ENCODE results near the gene FAM124A.
"Not testable (repeated sequence)": the region's sequence is repeated elsewhere in the genome, so short reads cannot be mapped to it uniquely, and the experiment has no call there.

FAM124A gene

DNA sequence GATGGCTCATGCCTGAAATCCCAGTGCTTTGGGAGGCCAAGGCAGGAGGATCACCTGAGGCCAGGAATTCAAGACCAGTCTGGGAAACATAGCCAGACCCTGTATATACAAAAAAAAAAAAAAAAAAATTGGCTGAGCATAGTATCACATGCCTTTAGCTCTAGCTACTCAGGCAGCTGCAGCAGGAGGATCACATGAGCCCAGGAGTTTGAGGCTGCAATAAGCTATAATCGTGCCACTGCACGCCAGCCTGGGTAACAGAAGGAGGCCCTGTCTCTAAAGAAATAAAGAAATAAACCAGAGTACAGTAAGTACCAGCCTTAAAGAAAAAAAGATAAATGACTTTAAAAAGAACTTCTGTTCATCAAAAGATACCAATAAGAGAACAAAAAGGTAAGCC is 52.9 kb downstream of the FAM124A start:
- no peak for DNase-seq

DNA sequence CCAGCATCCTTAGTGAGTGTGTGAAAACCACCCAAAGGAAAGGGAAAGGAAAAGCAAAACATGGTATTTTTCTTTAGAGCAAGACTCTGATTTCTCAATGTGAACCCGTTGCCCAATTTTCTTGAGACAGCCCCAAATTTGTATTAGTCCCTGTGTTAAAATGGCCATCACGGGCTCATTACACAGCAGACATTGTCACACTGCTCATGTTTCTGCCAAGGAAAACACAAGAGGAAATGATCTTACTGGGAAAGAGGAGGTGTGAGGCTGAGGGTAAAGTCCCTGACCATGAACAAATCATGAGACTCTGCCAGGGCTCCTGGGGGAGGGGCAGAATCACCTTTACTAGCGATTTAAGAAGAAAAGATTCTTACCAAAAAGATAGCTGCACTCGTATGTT is 54.4 kb downstream of the FAM124A start:
- no peak for DNase-seq

DNA sequence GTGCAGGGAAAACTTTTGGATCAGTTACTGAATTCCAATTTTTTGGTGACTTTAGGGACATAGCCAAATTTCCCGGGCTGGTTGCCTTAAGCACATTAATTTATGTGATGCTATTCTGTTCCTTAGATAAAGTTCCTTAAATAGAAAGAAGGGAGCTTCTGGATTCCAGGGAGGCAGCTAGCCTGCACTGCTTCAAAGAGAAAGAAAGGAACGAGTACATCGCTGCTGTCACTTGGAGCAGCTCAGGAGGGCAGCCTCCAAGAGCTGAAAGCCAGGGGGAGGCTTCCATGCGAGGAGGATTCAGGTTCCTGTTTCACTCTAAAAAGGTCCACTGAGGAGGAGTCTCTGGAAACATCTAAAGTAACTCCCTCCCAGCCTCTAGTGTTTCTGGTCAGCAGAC is 55.7 kb downstream of the FAM124A start:
- no peak for DNase-seq

DNA sequence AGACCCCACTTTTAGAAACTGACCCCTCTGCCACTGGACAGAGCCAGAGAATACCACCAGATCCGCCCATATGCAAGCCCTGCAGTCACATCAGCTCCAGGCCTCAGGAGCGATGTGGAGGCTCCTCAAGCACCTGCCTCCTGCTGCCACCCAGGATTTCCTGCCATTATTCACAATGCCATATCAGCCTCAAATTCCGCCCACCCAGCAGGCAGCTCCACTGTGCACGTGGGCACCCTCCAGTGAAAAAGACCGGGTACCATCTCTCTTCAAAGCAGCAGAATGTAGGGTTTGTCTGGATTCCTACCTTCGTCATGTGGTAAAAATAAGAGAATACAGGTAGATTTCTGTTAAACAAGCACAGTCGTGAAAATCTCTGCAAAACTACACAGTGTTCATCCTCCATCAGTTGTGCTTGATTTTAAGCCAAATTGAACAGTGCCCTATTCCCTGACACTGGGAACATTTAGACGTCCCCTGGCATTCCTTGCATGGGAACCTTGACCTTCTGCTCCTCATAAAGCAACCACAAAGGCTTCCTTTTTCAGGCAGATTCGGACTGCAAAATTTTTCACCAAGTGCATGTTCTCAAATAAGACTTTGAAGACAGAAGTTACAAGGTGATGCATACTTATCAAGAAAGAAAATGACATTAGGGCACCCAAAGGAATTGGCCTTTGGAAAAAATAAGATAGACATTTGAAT is 56.4 kb downstream of the FAM124A start:
- no peak for DNase-seq

DNA sequence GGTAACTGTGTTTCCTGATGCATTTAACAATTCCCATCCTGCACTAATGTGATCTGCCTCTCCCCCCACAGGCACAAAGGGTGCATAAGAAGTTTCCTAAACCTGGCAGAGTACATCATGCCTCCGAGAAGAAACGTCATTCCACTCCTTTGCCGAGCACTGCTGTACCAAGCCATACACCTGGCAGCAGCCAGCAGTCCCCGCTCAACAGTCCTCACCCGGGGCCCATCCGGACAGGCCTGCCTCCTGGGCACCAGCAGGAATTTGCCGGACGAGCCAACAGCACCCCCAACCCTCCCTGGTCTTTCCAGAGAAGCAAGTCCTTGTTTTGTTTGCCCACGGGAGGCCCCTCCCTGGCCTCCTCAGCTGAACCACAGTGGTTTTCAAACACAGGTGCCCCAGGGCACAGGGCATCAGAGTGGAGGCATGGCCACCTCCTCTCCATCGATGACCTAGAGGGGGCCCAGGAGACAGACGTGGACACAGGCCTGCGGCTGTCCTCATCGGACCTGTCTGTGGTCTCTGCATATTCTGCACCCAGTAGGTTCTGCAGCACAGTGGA is 58.3 kb downstream of the FAM124A start:
- DNase-seq: no peak

DNA sequence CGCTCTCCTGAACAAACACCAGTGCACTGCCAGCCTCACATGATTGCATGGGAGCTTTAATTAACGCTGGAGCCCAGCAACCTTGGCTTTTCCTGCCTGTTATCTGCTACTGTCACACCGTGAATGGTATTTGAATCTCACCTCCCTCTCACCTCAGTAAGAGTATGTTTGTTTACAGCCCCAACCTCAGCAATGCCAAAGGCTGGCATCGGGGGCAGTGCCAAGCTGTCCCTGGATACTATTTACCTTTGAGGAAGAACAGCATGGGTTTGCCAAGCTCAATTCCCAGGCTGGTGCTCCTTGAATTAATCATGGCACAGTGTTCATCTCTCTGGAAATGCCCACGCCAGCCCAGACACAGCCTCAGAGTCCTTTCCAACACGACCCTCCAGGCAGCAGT is 60.1 kb downstream of the FAM124A start:
- DNase-seq: no peak

DNA sequence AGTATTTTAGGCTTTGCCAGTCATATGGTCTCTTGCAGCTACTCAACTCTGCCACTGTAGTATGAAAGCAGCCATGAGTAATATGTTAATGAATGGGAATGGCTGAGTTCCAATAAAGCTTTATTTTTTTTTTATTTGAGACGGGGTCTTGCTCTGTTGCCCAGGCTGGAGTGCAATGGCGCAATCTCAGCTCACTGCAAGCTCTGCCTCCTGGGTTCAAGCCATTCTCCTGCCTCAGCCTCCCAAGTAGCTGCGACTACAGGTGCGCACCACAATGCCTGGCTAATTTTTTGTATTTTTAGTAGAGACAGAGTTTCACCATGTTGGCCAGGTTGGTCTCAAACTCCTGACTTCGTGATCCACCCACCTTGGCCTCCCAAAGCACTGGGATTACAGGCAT is 60.7 kb downstream of the FAM124A start:
- not testable (repeated sequence) for DNase-seq

DNA sequence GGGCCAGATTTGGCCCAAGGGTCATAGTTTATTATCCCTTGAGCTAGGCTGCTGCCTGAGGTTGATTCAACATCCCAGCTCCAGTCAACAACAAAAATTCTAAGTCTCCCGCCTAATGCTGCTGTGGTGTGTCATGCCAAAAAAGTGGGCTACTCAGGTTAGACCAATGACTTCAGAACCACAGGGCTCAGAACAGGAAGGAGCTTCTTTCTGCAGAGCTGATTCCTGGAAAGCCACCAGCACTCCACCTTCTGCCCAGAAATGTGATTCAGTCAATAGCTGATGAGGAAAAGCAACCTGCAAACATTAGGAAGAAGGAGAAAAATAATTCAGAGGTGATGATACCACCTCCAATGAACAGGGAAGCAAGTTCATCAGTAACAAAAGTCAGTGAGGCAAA is 61.2 kb downstream of the FAM124A start:
- no peak for DNase-seq

DNA sequence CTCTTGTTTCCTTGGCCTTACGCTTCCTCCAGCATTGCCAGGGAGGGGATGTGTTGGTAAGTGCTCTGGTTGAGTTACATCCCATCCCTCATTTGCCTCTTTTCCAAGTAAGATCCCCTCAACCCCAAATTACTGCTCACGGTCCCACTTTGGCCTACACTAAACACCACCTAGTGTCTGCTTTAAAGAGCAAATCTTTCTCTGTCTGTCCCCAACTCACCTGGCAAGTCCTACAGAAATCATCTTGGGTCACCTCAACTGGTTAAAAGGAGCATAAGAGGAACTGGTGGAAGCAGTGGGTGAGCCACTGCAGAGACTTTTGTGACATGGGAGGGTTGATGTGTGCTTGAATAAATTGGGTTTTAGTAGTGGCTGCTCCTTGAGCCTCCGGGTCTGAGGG is 62.1 kb downstream of the FAM124A start:
- no peak for DNase-seq

DNA sequence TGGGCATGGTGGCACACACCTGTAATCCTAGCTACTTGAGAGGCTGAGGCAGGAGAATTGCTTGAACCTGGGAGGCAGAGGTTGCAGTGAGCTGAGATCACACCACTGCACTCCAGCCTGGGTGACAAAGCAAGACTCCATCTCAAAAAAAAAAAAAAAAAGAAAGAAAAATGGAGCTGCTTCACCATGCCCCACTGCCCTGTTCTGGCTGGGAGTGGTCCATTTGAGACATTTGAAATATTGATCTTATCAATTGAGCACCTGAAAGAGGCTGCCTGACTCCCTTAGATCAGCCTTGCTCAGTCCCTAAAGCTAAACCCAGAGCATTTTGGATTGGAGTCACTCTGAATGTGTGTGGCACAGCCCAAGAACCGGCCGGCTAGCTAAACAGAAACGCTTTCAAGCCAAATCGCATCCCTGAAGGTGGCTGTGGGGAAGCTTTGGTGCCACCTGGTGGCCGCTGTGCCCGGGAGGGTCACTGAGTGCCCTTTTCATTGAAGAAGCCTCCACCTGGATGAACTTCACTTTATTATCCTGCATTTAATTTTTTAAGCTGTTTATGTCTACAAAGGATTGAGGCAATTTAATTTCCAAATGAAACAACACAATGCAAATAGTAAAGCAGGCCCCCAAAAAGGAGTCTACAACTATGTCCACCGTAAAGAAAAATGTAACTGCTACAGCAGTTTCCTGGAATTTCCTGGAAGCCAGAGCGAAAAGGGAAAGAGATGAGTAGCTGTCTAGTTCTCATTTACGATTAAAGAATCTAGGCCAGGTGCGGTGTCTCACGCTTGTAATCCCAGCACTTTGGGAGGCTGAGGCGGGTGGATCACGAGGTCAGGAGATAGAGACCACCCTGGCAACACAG is 64.2 kb downstream of the FAM124A start:
- peak; percentile 89 for DNase-seq

DNA sequence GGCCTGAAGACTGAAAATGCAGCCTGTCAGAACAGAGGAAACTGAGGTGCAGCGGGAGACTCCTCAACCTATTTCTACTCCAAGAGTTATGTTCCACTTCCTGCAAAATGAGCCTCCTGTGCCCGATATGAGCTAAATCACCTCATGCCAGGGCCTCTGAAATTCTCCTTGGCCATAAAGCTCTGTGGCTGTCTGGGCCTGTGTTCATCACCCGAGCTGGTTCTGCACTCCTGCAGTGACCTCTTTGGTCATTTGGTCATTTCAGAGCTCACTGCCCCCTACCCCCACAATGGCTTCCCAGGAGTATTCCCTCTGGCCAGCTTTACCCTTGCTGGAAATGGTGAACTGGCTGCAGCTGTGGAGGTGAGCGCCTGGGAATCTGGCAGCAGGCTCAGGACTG is 65.6 kb downstream of the FAM124A start:
- no peak for DNase-seq

DNA sequence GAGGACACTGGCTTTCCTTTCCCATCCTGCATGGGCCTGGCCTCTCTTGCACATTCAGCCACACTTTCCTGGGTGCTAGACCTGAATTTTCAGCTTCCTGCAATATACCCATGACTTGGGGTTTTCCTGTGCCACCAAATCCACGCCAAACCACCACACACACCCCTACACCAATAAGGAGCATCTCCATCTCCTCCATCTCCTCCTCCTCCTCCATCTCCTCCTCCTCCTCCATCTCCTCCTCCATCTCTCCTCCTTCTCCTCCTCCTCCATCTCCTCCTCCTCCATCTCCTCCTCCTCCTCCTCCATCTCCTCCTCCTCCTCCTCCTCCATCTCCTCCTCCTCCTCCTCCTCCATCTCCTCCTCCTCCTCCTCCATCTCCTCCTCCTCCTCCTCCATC is 66.1 kb downstream of the FAM124A start:
- DNase-seq: not testable (repeated sequence)

DNA sequence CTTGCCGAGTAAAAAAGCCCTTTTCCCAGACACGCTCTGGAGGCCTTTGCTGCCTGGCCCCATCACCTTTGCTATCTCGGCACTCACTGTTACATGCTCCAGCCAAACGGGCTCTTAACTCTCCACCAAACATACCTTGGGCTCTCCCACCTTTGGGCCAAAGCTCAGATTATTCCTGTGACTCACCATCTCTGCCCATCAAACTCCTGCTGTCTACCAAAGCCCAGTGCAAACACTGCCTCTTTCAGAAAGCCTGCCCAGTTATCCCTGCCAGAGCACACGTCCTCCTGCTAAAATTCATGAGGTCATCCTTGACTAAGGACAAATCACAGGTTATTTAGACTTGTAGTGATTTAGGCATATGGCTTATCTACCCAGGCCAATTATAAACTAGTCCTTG is 69.1 kb downstream of the FAM124A start:
- DNase-seq: peak; percentile 65

DNA sequence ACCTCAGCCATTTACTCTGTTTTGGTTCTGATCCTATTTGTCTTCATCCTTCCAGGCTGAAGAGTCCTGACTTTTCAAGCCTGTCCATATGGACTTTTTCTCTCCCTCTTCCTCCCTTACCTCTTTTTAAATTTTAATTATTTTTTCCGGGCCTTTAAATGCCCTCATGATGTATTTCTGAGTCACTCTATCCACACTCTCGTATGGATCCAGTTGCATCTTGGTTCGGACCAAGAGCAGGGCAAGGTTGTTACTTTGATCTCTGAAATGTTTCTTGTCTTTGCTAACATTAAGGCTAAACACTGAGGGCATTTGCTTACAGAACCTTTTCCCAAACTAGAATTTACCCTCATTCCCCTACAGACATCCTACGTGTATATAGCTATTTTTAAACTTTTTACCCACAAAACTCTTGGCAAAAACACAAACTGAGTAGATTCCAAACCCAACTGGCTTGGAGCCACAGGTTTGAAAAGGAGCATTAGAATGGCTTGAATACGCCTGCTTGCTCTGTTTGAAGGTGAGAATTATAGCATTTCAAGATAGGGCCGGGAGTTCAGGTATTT is 69.9 kb downstream of the FAM124A start:
- no peak for DNase-seq

DNA sequence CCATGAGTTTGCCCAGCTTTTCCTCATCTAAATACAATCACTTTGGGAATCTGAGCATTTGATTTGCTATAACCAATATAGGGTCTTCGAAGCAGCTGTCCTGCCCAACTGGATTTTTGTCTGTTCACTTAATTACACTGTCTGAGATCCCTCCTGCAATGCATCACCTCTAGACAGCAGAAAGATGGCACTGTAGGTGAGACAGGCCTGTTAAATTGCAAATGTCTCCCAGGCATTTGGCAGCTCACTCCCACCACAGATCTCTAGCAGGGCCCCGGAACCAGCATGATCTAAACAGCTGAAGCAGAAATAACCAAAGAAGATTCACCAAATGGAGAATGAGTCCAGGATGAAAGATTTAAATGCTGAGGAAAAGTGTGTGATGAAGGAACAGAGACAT is 75.4 kb downstream of the FAM124A start:
- DNase-seq: no peak

DNA sequence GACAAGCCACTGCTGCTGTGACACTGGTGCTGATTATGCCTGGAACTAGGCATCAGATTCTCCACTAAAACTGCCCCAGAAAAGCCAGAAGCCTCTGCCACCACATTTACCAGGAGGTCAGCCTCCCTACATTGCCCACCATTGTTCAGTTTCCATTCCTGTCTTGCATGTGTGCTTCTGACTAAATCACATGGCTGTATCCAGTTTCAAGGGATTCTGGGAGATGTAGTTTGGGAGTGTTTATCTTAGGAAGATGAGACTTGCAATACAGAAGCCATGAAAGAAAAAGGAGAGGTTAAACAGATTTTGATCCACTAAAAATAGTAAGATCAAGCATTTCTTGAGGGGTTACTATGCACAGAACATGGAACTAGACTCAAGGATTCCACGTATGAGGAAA is 76.6 kb downstream of the FAM124A start:
- no peak for DNase-seq

DNA sequence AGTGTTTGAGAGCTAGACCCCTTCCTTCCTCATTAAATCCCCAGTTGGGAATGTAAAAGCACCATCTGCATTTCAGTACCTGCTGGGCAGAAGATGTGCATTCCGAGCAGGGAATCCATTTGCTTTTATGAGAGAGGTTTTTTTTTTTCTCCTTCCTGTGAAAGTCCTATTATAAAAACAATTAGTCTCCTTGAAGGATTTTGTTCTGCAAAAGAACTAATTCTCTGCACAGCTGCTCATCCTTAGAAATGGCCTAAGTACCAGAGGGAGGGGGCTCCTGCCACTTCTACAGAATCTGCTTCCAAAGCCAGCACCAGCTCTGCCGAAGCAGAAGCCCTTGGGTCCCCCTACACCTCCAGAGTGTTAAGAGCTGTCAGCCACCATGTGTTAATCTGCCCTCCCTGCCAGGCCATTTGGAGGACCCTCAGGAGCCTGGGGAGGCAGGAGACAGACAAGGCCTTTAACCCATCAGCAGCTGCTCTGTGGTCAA is 80.9 kb downstream of the FAM124A start:
- DNase-seq: no peak

DNA sequence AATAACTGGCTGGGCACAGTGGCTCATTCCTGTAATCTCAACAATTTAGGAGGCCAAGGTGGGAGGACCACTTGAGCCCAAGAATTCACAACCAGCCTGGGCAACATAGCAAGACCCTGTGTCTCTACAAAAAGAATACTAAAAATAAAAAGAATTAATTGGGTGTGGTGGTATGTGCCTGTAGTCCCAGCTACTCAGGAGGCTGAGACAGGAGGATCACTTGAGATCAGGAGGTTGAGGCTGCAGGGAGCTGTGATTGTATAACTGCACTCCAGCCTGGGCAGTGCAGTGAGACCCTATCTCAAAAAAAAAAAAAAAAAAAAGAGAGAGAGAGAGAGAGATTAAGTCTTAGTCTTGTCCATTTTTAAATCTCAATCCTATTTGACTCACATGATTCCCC is 81.7 kb downstream of the FAM124A start:
- DNase-seq: no peak

DNA sequence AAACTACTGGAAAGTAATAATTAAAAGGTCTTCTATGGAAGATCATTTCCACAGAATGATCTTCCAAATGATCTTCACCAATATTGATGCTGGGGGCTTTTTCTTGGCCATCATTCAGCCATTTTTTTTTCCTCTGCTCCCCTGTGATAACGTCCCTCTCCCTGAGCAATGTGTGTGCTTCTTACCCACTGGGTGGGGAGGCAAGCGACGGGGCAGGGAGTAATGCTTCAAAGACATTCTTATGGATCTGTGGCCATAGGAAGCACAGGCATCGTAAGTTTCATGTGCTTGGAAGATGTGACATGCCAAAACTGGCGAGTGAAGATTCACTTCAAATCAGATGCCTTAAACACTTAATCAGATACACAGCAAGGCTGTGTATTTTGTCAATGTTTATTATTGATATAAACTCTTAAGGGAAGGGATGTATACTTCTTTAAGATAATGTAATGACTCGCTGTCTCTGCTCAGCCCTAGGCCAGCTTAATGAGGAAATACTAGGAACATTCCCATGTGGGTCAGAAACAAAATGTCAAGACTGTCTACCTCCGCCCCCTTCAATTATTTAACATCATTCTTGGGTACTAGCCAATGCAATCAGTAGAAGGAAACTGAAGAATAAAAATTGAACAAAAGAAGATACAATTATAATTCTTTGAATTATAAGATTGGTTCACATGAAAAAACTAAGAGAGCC is 83.2 kb downstream of the FAM124A start:
- no peak for DNase-seq

DNA sequence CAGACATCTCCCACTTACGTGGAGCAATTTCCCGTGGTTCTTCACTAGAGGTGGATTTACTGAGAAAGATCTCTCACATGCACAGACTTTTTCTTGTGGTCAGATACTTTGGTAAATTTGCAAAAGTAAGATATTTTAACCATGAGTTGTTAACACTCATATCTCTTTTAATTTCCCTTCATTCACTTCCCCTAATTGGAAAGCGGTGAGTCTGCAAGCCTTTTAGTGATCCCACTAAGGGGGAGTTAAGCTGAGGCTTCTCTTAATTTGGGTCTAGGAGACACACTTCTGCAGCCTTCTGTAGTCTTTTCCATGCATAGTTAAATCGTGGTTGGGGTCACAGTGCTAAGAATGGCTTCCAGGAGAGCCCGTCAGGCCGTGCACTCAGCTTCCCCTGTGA is 86.6 kb downstream of the FAM124A start:
- no peak for DNase-seq

DNA sequence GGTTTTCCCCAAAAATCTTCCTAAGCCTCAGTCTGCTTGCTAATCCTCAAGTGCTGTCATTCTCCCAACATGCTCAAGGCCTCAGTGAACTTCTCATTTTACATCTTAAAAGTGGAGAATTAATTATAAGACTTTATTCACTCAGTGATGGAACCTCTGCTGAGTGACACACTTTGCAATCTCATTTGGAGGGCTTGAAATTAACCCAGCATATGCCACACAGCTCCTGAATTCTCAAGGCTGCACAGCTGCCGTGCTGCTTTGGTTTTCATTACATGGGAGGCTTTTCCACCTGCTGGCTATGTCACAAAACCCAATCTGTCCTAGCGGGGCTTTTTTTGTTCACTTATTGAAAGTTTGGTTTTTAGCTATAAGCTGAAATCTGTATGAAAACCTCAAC is 89.0 kb downstream of the FAM124A start:
- DNase-seq: no peak

DNA sequence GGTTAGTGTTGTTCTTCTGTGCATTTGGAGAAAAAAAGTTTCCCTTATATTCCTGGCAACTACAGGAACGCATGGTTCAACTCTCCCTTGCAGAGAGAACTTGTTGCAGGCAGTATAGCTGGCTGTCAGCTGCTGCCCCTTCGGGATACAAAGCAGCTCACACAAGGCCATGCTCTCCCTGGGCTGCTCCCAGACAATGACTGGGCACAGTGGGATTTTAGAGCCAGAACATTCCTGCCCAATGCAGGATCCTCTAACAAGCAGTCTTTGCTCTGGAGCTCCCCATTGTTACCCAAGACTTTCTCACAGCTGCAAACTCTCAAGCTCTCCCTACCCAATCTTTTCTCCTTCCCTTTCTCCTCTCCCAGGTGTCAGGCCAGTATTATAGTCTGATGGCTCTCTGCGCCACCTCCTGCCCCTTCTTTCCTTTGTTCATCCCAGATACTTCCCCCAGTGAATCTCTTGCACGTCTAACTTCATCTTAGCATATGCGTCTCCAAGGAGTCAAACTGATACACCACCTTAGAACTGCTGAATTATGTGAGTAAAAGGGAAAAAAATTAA is 89.8 kb downstream of the FAM124A start:
- DNase-seq: no peak

DNA sequence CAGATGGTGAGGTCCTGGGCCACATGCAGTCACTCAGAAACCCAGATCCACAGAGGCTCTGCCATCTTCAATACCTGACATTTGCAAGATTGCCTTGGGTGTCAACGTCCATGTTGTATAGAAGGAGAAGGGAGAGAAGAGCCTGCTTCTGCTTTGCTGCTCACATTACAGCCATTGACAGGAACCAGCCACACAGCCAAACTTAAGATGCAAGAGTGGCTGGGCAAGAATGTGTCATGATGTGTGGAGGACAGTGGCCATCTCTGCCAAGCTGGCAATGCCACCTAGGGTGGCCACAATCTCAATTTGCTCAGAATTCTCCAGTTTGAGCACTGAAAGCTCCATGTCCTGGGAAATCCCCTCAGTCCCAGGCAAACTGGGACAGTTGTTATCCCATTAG is 91.4 kb downstream of the FAM124A start:
- no peak for DNase-seq
